H1 (cell line): ENCODE measurements around the gene DMBT1. TPM values are rescaled to one million over a fixed set of nuclear protein-coding genes. Genes with fewer than 3 reads are reported as not detected.

Experiments
- ASH2L ChIP-seq: fragments of 200-600, 300-600 bp; sonication (generic); IDR thresholded peaks from one replicate; pipeline ENCODE4 v1.7.1; 2017; ENCODE audit warnings: low read length
- CHD7 ChIP-seq: fragments of 300-600 bp; sonication (generic); IDR thresholded peaks from 2 replicates; pipeline ENCODE4 v1.7.1; 2012; ENCODE audit warnings: low read length, moderate library complexity, mild to moderate bottlenecking, inconsistent platforms; ENCODE audit not compliant: insufficient replicate concordance
- E2F6 ChIP-seq: IDR thresholded peaks from 2 replicates; pipeline ENCODE4 v1.6.1; 2012; ENCODE audit warnings: inconsistent platforms
- HDAC2 ChIP-seq, 2 experiments: fragments of 300-600 bp in 1 of 2; sonication (generic) in 1 of 2; IDR thresholded peaks; 2 replicates each; pipeline ENCODE4 v1.6.1; 2011 to 2012; ENCODE audit warnings: low read depth in 2 of 2, low read length in 2 of 2, mild to moderate bottlenecking in 2 of 2, moderate library complexity in 2 of 2, borderline replicate concordance in 1 of 2, inconsistent platforms in 1 of 2
- JUND ChIP-seq: IDR thresholded peaks from 2 replicates; pipeline ENCODE4 v1.6.1; 2011; ENCODE audit warnings: mild to moderate bottlenecking, improper control_type of control experiment, low read length
- KDM4A ChIP-seq: IDR thresholded peaks from one replicate; pipeline ENCODE4 v1.7.1; 2012; ENCODE audit warnings: low read depth, mild to moderate bottlenecking, moderate library complexity, low read length, inconsistent platforms; ENCODE audit not compliant: severe bottlenecking
- MAFK ChIP-seq: IDR thresholded peaks from 2 replicates; pipeline ENCODE4 v1.6.1; 2012; ENCODE audit warnings: low read depth, mild to moderate bottlenecking, improper control_type of control experiment, low read length
- RXRA ChIP-seq: IDR thresholded peaks from 2 replicates; pipeline ENCODE4 v1.6.1; 2011; ENCODE audit warnings: low read depth, mild to moderate bottlenecking, low read length, moderate library complexity; ENCODE audit not compliant: insufficient read depth
- SIN3A ChIP-seq, 2 experiments: IDR thresholded peaks in 1 of 2; conservative IDR thresholded peaks in 1 of 2; 2 replicates each; pipeline ENCODE4 v1.6.1; 2011 to 2012; ENCODE audit warnings: low read length in 2 of 2, improper control_type of control experiment in 1 of 2, low read depth in 1 of 2, mild to moderate bottlenecking in 1 of 2
- SP2 ChIP-seq: IDR thresholded peaks from 2 replicates; pipeline ENCODE4 v1.6.1; 2012; ENCODE audit warnings: mild to moderate bottlenecking, low read length, inconsistent platforms
- SP4 ChIP-seq: IDR thresholded peaks from 2 replicates; pipeline ENCODE4 v1.6.1; 2012; ENCODE audit warnings: low read length, inconsistent platforms
- polyA plus RNA-seq, 7 experiments: library from polyadenylated mRNA; depleted of rRNA in 3 of 7; stranded (reverse) in 5 of 7; unstranded in 2 of 7; fragments of >200 nt in 5 of 7; fragments of 200-250 nt in 2 of 7; gene quantifications; 1 replicate in 5 of 7; 2 replicates in 1 of 7; 4 replicates in 1 of 7; pipeline versions ENCODE4 v1.2.1 to v1.2.3, GENCODE V29; 2011 to 2013; ENCODE audit warnings: missing spikeins in 2 of 7, mixed read lengths in 2 of 7
- total RNA-seq: library from RNA; stranded (reverse); fragmentation: NEBNext Ultra II Directional; extraction: Animal tissue kit (Norgen Biotek cat#: 25700); gene quantifications from 2 replicates; pipeline ENCODE4 v1.2.1, GENCODE V29; 2021

Gene DMBT1
- total and polyA plus RNA-seq, 2 of the 8 experiments (the other 6 are each of a cell fraction or from before 2014, with no cell fraction given) = 0.03 TPM; not detected in 1

- TF ChIP-seq CHD7 (no peak), MAFK (no peak), KDM4A (no peak), HDAC2 (IDR thresholded peaks at IDR 0.05; ENCODE audit: borderline replicate concordance in 1 of 2, low read depth in 2 of 2, low read length in 2 of 2) (no peak), JUND (no peak), SP2 (no peak), SP4 (no peak), E2F6 (no peak), ASH2L (no peak), SIN3A (conservative IDR thresholded peaks at IDR 0.05 in 1 of 2, IDR thresholded peaks at IDR 0.05 in 1 of 2; ENCODE audit: low read depth in 1 of 2, low read length in 2 of 2) (no peak), RXRA (no peak)
Measured at GRCh38 chr10:122639801-122640200, 79.2 kb downstream of the DMBT1 start (continued).
